LoVo (cell line): ENCODE measurements around the gene SCAMP4.
"Not testable (repeated sequence)": the region's sequence is repeated elsewhere in the genome, so short reads cannot be mapped to it uniquely, and the experiment has no call there.

Experiments
- DNase-seq: peaks from one replicate; pipeline ENCODE4 v3.0.0-alpha.2; 2016; ENCODE audit warnings: low spot score

Gene SCAMP4

DNA sequence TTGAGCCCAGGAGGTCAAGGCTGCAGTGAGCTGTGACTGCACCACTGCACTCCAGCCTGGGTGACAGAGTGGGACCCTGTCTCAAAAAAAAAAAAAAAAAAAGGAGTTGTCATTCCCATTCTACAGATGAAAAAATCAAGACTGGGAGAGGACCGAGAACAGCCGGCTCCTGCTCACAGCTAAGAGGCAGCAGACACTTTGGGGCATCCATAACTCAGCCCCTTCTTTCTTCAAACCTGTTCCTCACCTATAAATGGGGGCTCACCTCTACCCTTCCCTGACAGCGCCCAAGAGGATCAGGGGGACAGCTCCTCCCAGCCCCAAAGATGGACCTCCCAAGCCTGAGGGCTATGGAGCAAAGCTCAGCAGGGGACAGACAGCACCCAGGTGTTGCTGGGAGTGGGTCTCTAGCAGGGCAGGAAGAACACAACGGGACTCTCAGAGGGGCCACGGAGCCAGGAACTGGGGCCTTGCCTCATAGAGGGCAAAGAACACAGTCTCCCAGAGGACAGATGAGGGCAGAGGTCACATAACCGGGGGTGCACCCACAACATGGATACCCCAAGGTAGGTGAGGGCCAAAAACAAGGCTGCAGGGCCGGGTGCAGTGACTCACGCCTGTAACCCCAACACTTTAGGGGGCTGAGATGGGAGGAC is 38.4 kb upstream of the SCAMP4 start:
- DNase-seq, result no peak

DNA sequence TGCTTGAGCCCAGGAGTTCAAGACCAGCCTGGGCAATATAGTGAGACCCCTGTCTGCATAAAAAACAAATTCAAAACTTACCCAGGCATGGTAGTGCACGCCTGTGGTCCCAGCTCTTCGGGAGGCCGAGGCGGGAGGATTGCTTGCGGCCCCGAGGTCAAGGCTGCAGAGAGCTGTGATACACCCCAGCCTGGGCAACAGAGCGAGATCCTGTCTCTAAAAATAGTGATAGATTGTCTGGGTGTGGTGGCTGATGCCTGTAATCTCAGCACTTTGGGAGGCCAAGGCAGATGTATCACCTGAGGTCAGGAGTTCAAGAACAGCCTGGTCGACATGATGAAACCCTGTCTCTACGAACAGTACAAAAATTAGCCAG is 37.9 kb upstream of the SCAMP4 start:
- DNase-seq, result no peak

DNA sequence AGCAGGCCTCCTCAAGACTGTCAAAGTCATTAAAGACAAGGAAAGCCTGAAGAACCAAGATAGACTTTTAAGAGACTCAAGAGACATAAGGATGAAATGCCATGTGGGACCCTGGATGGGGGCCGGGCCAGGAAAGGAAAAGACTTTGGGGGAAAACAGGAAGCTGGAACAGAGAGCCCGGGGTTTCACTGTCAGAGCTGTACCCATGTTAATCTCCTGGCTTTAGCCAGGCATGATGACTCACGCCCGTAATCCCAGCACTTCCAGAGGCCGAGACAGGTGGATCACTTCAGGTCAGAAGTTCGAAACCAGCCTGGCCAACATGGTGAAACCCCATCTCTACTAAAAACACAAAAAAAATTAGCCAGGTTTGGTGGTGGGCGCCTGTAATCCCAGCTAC is 36.2 kb upstream of the SCAMP4 start:
- no peak for DNase-seq

DNA sequence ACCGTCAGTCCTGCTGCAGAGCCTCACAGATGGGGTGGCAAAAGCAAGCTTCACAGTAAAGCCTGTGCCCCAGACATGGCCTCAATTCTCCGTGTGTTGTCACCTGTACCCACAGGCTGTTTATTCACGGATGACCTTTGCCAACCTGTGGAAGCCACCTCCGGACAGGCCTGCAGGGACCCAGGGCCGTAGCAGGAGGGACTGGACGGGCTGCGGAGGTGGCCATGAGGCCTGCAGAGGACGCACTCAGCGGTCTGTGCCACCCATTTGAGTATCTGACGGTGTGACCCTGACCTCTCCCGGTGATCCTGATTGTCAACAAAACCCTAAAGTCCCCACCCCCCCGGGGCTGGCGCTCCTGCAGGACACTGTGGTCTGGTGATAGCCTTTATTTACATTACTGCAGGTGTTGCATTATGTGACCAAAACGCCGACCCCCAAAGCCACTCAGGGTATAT is 34.0 kb upstream of the SCAMP4 start:
- no peak for DNase-seq

DNA sequence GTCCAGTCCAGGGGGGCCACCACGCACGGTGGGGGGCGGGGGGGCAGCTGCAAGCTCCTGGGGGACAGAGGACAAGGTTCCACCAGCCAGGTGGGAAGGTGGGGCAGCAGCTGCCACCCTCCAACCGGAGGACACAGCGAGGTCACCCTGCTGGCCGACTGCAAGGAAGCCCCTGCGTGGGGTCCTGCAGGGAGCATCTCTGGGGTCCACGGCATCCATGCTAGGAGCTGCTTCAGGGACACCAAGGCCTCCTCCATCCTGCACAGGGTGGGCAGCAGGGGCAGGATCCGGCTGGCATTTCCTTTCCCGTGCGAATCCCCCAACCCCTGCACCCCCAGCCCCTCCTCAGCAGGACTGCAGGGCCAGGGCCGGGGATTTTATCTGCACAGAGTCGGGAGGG is 33.6 kb upstream of the SCAMP4 start:
- DNase-seq, result no peak

DNA sequence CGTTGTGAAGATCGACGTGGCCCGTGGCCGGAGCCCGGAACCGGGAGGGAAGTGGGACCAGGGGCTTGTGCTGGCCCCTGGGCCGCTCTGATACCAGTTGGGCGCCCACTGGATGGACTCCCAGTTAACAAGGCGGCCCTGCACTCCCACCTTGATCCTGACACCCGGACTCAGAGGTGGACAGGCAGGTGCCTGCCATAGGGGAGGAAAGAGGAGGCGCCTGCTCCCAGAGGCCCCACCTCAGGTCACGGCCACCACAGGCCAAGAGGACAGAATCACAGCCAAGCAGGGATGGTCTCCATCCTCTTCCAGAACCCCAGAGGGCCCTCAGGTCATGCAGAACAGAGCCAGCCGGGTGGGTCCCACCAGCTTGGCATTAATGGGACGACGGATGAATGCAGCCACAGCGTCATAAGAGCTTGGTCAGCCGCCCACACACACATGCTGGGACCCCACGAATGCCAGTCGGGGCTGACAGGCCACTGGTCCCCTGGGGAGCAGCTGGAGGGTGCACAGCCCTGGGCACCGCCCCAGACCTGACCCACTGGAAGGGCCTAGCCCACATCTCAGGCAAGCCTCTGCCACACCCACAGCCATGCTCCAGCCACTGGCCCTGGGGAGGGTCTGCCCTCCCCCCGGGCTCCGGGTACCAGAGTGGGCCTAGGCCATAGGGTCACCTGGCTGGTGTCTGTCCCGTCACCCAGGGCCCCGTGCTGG is 32.2 kb upstream of the SCAMP4 start:
- DNase-seq, result no peak

DNA sequence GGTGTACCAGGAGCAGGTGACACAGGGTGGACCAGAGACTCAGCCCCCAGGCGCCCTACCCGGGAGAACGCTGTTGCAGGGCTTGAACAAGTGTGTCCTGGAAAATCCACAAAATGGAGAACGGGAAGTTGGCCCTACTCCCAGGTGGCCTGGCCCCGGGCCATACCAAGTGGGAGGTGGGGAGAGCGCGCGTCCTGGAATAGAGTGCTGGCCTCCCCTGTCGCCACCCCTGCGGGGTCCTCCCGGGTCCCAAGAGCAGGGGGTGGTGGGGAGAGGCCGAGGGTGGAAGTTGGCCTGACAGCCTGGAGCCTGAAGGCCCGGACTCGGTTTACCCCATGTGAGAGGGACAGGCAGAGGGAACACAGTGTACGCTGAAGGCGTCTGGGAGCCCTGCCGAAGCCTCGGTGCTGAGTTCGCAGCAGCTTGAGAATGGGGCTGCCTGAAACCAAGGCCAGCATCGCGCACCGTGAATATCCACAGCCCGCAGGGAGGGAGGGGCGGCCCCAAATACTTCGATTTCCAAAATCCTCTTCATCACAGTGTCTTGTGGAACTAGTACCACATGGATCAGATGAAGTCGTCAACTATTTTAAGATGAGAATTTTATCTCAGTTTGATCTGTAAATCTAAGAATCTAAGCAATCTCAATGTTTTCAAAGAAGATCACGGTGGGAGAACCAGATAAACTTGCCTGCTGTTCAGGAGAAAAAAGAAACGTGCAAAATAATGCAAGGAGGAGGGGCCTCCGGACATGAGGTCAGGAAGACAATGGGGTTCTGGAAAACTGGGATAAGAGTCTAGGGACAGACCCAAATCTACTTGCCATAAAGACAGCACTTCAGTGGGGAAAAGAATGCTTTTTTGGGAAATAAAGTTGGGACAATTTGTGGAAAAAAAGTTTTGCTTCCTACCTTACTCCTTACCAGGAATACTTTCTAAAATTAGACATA is 31.4 kb upstream of the SCAMP4 start:
- DNase-seq, result no peak

DNA sequence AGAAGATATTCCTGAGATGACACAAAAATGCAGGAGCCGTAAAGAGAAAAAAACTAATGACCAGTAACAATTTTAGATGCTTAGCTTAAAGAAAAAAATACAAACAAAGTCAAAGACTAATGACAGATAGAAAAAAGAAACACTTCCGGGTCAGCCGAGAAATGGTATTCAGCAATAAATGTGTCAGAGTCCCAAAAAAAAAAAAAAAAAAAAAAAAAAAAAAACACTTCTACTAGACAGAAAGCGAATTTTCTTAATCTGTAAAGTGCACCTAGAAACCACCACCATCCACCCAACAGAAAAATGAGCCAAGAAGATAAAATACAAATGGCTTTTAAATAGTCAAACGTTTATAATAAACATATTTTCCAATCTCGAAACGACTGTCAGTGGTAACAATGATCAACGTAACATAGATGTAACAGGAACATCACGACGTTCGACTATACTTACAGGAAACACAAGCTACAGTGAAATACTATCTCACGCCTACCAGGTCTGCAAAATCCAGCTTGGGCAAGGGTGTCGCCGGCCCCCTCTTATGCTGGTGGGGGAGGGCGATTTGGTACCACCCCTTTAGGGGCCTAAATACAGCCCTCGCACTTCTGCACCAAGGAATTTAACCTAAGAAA is 30.5 kb upstream of the SCAMP4 start:
- DNase-seq, result no peak

DNA sequence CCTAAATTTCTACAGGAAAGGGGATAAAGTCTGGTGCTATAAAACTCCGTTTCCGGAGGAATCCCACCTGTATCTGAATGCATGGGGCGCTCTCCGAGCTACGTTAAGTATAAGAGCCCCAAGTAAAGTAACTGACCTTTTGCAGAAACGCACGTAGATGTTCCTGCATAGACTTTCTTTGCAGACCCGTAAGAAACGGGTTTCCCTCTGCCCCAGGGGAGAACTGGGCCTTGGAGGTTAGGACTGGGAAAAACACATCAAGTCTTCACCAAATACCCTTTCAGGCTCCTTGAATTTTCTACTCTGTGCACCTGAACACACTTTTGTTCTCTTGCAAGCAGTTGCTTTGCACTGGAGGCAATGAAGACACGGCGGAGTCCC is 29.9 kb upstream of the SCAMP4 start:
- DNase-seq, result not testable (repeated sequence)

DNA sequence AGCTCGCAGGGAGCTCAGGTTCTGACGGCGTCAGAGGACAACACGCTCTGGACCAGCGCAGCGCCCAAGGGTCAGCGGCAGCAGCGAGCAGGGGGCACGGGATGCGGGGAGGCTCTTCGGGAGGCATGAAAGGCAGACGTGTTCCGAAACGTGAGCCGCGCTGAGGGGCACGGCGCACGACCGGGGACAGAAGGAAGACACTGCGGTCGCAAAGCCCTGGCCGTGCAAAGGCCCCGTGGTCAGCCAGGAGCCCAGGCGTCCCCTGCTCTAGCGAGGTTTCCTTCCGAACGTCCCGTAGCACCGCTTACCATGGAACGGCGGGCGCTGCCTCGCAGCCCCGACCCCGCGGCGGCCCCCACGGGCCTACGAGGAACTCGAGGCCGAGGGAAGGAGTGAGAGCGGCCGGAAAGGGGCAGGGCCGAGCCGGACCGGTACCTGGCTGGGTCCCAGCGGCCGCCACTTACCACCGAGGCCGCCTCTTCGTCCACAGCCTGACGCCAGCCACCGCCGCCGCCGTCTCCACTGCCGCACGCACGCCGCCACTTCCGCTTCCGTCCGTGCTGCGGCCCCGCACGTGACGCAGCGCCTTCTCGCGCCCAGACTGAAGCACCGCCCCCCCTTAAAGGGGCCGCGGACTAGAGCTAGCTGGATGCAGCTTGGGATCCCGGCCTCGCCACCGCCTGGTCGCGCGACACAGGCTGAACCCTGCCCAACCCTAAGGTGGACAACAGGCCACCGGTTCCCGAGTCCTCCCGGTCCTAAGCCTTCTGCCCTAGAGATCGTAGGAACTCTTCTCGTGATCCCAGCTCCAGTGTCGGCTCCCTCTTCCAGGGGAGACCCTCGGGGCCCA is 29.3 kb upstream of the SCAMP4 start:
- DNase-seq, result peak; percentile 90

DNA sequence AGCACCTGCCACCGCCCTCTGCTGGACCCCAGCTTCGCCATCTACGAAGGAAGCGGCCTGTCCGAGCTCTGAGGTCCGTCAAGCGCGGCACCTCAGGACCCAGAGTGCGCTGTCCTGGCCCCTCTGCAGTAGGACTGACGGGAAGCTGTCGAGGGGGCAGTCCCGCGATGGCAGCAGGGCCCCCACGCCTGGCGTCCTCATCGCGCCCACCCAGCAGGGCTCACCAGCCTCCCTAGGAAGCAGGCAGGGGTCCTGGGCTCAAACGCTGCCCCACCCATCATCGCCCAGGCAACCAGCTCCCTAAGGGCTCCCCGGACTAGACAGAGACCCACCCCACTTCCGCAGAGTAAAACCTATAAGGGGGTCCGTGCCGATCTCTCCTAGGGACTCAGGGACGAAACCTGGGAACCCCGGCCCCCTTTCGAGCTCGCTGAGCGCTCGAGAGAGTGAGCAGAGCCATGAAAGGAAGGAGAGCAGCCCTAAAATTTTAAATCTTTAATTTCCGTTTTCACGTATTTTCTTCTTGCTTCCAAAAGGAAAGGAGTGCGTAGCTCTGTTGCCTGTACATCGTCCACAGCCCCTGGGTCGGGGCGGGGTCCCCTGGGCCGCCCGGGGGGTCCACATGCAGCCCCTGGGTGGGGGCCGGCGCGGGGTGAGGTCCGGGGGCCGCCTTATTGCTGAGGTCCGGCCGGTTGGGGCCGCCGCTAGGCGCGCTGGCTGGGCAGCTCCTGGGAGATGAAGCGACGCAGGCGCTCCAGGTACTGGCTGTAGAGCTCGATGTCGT is 28.5 kb upstream of the SCAMP4 start:
- not testable (repeated sequence) for DNase-seq

DNA sequence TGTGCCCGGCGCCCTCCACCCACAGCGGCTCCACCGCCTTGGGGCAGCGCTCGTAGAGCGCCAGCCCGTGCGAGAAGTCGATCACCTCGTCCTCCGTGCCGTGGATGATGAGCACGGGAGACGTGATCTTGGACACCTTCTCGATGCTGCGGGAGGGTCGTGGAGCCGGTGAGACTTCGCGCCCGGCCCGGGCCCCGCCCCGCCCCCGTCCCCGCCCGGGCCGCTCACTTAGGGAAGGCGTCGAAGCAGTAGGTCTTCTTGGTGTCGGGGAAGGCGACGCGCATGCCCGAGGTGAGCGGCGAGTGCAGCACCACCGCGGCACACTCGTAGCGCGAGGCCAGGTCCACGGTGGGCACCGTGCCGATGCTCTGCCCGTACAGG is 27.9 kb upstream of the SCAMP4 start:
- not testable (repeated sequence) for DNase-seq

DNA sequence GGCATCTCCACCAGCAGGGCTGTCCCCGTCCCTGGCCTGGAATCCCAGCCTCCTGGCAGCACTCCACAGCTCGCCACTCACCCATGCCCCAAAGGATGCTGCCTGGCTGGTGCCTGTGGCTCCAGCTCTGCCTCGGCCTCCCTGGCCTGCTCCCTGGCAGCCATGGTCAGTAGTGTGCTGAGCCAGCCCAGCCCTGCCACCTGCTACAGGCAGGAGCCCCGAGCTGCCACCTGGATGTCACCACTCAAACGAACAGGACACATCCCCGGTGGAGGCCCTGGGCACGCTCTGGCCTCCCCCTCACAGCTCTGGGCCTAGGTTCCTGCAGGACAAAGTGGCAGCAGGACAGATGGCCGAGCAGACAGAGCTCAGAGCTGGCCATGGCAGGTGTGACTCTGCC is 26.6 kb upstream of the SCAMP4 start:
- not testable (repeated sequence) for DNase-seq

DNA sequence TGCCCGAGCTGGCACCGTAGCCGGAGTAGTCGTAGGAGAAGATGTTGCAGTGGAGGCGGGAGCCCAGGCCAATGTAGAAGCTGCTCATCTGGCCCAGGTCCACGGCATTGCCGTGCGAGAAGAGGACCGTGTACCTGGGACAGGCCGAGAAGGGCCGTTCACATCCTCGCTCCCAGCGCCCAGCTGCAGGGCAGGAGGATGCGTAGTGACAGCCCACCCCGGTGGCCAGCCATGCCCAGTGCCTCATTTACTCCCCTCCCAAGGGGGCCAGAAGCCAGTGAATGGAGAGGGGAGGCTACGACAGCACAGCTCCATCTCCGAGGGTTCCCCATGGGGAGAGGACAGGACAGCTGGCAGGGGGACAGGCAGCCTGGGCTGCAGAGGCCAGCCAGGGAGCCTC is 25.2 kb upstream of the SCAMP4 start:
- DNase-seq, result not testable (repeated sequence)

DNA sequence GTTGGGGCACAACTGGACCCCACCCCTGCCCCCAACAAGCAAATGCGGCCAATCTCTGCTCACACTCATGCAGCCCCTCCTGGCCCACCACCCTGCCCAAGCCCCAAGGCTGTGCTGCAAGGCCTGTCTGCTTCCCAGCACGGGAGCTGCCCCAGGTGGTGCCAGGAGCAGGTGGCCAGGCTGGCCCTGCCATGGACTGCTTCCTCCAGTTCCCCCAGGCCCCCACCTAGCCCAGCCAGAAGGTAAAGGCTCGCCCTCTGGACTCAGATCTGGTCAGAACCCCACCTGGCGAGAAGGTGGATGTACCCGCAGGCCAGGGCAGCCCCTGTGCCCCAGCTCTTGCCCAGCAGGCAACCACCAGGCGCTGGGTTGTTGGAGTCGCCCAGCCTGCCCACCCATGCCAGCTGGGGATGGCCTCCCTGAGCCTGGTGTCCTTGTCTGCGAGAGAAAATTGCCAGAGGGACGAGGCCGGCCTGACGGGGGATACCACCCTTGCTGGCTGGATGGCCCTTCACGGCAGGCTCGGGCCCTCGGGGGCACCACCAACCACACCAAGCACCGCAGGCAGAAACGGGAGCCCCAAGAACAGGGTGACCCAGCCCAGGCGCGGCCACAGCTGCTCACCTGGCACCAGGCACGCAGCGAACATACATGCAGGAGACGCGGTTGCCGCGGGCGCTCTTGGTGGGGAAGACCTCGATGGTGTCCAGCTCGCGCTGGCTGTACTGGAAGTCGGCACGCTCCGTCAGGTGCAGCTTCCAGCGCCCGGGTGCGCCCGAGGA is 24.4 kb upstream of the SCAMP4 start:
- no peak for DNase-seq

DNA sequence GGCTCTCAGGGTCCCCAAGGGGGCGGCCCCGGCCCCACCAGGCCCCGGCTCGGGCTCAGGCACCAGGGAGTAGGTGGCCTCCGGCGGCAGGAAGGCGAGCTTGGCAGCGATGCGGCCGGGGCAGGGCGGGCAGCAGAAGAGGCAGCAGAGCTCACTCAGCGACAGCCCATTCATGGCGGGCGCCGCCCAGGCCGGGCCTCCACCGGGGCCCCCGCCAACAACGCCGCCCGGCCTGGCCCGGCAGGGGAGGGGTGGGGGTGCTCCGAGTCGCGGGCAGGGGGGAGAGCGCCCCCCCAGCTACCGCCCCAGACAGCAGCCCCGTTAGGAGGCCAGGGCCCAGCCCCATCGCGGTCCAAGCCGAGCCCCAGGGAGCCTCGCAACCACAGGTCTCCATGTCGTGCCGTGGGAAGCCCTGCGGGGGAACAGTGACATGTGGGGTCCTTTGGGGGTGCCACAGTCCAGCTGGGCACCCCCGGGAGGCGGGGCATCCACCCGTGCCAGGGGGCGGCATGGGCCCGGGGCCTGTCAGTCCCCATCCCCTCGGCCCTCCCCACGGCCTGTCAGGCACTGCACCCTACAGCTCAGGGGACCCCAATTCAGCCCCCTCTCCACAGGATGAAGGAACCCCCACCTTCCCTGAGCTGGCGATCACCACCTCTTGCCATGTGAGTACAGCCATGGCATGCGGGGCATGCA is 23.7 kb upstream of the SCAMP4 start:
- DNase-seq, result not testable (repeated sequence)

DNA sequence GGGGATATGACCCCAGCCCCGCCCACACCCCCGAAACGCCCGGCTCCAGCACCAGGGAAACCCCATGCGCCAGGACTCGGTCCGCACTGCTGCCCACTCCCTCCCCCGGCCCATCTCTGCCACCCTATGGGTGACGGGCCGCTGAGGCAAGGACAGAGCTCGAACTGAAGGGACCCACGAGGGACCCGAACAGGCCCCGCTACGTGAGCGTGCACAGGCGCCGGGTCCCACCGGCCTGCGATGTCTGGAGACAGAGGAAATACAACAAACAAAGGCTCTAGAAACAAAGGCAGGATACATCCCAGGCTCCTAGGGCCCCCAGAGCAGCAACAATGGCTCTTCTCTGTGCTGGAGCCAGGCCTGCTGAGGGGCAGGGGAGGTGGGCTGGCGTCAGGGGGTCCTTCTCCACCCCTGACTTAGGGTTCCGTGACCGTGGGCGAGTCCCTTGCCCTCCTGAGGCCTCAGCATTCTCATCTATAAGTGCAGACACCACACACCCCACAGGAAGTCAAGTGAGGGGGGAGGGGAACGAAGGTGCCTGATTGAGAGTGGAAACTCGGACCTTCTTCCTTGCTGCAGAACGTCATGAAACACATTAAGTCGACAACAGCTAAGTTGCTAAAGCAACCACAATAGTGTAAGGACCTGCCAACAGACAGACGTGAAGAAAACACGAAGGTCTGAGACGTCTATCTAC is 23.0 kb upstream of the SCAMP4 start:
- no peak for DNase-seq
